Iris pigment epithelial cell (primary cell): ENCODE results near the gene BEGAIN.

Source experiments
- DNase-seq: peaks from one replicate; pipeline ENCODE4 v3.0.0-alpha.2; 2011; ENCODE audit warnings: low read depth

Gene BEGAIN

GRCh38 chr14:100587086-100587762 is at the start of gene BEGAIN:
Gene BEGAIN, minus strand, starts transcription at chr14:100587417. Its CDS starts 127 bp downstream, at chr14:100587290.
- no peak for DNase-seq

- DNase-seq = no peak
Measured at GRCh38 chr14:100636559-100636958, 49.3 kb upstream of the BEGAIN start.

- no peak for DNase-seq
Measured at GRCh38 chr14:100634026-100634425, 46.8 kb upstream of the BEGAIN start.

- DNase-seq = no peak
Measured at GRCh38 chr14:100633406-100633805, 46.2 kb upstream of the BEGAIN start.

GRCh38 chr14:100629696-100630095 is 42.5 kb upstream of the BEGAIN start:
- no peak for DNase-seq

DNA sequence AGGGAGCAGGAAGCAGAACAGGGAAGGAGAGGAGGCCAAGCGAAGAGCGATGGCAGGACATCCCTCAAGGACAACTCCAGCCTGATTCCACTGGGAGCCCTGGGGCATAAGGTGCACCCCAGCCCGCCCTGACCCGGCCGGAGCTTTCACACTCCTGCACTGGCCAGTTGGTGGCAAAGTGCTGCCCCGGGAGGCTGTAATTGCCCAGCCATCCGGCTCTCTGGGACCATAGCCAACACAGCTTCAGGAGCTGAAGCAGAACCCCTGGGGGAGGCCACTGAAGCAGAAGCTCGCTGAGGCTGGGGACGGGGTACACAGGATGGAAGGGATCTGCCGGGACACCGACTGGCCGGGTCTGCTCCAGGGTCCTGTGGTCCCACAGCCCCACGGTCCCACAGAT is 41.9 kb upstream of the BEGAIN start:
- no peak for DNase-seq

DNA sequence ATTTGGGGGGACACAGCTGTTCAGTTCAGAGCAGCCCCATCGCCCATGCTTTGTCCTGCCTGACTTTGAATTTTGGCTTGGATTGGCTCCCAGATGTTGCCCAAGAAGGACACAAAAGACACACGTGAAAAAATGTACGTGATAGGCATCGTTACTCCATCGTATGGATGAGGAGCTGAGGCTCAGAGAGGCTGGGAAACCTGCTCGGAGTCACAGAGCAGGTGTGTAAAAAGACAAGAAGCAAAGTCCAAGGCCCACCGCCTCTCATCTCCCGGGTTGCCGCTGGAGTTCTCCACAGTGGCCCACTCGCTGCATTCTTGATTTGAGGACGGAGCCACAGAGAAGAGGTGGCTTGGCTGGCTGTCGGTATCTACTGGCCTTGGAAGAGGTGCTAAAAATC is 41.0 kb upstream of the BEGAIN start:
- DNase-seq = no peak

GRCh38 chr14:100626614-100627013 is 39.4 kb upstream of the BEGAIN start:
- no peak for DNase-seq

- no peak for DNase-seq
Measured at GRCh38 chr14:100623961-100624360, 36.7 kb upstream of the BEGAIN start.

- DNase-seq = no peak
Measured at GRCh38 chr14:100623557-100623956, 36.3 kb upstream of the BEGAIN start.

DNA sequence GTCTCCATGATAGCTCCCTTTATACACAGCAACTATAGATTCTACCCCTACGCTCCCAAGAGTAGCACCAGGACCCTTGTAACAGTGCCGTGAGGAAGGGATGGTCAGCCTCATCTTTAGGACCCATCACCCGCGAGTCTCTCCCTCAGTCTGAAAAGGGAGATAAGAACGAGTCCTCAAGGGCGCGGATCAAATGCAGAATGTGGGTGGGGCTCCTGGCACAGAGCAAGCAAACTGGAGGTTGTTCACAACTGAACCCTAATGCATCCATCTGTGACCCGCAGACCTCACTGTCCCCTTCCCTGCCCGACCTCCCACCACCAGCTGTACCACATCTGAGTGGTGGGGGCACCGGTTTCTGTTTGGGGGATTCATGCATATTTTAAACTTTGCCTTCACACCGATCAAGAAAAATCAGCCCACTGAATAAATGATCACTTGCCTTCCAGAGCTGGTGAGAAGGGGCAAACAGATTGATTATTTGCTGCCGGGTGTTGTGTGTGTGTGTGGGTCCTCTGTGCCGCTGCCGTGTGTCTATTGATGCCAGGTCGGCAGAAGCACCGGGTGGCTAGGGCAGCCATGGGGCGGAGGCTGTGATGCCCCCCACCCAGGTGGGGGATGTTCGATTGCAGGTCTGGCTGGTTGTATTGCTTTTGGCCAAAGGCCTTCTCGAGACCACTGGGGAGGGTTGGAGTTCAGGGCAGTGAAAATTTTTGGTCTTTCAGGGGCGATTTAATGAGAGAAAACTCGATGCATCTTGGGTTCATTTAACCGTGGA is 35.7 kb upstream of the BEGAIN start:
- no peak for DNase-seq

DNA sequence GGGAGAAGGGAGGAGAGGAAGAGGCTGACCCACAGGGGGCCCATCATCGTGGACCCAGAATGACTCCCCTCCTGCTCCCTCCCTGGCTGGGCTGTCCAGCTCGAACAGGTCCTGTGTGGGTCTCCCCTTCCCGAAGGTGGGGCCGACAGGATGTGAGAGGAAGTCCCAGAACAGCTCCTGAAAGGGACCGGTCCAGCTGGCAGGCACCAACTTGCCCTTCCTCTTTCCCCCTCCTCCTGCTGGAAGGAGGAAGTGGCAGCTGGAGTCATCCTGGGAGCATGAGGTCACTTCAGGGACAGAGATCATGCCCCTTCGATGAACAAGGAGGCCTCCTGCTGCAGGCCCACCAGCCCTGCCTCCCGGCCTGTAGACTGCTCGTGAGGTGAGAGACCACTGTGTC is 35.0 kb upstream of the BEGAIN start:
- no peak for DNase-seq

GRCh38 chr14:100621806-100622205 is 34.6 kb upstream of the BEGAIN start:
- DNase-seq = no peak

DNA sequence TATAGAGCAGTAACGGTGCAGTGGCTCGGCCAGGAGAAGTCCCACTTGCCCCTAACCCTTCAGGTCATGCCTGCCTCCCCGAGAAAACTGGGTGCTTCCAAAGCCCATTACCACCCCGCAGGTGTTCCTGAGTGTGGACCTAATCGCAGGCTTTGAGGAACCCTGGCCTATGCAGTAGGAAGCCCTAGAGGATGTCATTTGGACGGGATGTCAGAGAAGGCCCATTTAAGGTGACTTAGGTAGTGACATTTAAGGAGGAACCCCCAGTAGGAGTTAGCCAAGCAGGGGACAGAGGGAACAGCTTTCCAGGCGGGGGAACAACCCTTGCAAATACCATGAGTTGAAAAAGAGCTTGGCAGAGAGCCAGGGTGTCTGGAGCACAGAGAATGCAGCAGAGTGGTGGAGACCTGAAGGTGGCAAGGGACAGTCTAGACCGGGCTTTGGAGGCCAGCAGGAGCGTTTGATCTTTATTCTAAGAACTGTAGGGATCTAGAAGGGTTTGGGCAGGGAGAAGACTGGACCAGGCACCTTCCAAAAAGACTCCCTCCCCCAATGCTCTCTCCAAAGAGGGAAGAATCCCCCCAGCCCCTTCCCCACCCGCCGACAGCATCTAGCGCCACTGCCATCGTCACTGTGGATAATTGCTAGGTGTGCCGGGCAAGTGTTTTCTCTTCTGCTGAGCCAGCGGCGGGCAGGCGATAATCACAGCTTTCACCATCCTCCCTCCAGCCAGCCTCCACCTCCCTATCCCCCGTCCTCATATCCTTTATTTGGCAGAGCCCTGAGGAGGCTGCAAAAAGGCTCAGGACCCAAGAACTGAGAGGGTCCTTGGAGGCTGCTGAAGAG is 33.3 kb upstream of the BEGAIN start:
- no peak for DNase-seq

DNA sequence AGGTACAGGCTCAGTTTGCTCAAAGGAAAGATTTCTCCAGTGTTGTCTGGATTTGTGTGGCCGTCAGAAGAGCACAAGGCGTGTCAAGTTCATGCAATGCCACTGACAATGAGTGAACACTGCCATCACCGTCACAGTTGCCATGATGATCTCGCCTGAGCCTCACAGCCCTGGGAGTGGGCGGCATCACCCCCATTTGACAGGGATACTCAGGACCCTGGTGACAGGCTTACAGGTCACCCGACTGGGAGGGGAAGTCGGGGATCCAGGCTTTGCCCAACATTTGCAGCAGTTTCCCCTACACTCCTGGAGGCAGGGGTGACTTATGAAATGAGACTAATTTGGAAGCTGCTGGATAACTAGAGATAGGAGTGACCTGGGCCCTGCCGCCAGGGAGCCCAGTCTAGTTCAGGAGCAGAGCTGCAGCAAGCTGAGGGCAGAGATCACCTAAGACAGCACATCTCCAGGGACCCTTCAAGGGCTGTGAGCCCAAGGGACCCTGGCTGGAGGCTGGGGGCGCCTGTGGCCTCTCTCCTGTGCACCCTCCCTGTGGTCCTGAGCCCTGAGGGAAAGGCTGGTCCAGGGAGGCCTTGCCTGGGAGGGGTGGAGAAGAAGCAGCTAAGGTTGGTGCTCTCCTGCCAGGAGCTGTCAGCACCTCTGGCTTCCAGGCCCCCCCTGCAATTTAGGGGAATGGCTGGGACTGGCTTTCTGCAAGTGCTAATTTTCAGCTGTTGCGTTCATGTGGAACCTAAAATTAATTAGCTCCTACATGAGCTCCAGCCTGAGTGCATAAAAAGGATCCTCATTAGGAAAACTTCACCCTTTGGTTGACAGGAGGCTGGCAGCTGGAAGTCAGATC is 32.4 kb upstream of the BEGAIN start:
- DNase-seq = no peak

GRCh38 chr14:100618763-100619320 is 31.6 kb upstream of the BEGAIN start:
- DNase-seq = no peak

DNA sequence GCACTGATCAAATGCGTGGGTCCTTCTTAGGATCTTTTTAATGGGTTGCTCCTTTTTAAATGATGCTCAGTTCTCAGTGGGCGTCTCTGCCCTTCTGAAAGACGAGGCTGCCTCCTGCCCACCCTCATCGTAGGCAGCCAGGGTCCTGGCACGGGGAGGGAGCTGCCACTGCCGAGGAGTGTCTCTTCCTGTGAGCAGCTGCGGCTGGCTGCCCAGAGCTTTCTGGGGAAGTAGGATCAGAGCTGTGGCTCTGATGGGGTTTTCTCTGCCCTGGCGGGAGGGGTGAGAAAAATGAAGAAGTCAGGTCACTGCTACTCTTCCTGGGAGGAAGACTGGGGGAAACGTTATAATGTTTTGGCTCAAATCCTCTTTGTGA is 31.1 kb upstream of the BEGAIN start:
- DNase-seq = no peak

GRCh38 chr14:100617410-100618317 is 30.4 kb upstream of the BEGAIN start:
- DNase-seq = no peak

DNA sequence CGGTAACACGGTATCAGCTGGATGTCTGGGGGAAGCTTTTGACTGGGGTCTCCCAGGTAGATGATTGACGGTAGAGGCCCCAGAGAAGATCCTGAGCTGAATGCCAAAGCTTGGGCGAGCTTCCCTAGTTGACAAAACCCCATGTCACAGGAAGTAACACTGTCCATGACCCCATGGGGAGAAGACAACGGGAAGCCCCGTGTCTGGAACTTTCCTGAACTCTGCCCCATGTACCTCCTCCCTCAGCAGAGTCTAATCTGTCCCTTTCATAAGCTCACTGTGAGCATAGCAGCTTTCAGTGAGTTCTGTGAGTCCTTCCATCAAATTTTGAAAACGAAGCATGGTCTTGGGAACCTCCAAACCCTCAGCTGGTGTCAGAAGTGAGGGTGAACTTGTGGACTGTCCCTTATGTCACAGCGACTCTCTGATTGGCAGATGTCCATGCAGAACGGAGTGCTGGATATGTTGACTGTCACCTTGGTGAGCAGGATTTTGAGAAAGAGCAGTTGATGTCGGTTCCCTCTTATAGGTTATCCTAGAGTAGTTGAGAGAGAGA is 29.7 kb upstream of the BEGAIN start:
- DNase-seq = no peak
